ENCODE measurements around the gene SETBP1.

The SETBP1 gene

DNA sequence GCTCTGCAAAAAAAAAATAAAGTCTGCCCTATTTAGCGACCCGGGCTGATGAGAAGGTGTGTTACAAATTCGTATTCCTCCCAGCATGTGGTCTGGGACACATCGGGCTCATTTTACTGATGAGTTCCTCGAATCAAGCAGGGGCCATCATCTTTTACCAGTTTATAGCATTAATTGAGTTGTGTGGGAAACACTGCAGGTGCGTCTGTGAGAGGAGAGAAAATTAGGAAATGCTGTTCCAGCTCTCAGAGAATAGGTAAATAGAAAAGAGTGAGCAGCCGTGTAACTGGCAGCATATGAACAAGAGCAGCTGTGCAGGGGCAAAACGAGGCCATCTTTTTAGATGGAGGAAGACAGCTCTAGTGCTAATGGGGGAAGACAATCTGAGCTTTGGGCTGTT, 216.7 kb downstream of the SETBP1 start:
- no peak for TF ChIP-seq POLR2A (IDR thresholded peaks at IDR 0.05; ENCODE audit: extremely low read depth, insufficient read length)
- DNase-seq (ENCODE audit: low read depth) = no peak
- H3K4me3 ChIP-seq (ENCODE audit: low read depth, low read length) = no peak overlapping the region

DNA sequence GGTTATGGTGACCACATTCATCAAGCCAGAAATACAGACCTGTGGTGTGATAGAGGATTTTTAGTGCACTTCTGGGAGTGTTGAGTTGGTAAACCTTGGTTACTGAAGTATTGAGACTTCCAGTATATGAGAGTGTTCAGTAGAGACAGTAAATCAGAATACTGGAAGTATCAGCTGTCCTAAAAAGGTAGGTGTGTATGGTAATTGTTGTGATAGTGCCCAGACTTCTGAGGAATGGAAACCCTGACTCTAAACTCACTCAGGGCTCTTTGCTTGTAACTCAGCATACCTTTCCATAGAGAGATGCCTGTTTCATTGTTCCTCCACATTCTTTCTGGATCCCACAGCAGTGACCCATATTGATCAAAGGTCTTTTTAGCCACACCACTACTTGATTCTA, 217.1 kb downstream of the SETBP1 start:
- TF ChIP-seq, protein P1, sequence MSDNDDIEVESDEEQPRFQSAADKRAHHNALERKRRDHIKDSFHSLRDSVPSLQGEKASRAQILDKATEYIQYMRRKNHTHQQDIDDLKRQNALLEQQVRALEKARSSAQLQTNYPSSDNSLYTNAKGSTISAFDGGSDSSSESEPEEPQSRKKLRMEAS (IDR thresholded peaks at IDR 0.05; ENCODE audit: low read depth, low read length) = no peak
- no peak for TF ChIP-seq POLR2A (IDR thresholded peaks at IDR 0.05; ENCODE audit: extremely low read depth, insufficient read length)
- TF ChIP-seq, protein P2, sequence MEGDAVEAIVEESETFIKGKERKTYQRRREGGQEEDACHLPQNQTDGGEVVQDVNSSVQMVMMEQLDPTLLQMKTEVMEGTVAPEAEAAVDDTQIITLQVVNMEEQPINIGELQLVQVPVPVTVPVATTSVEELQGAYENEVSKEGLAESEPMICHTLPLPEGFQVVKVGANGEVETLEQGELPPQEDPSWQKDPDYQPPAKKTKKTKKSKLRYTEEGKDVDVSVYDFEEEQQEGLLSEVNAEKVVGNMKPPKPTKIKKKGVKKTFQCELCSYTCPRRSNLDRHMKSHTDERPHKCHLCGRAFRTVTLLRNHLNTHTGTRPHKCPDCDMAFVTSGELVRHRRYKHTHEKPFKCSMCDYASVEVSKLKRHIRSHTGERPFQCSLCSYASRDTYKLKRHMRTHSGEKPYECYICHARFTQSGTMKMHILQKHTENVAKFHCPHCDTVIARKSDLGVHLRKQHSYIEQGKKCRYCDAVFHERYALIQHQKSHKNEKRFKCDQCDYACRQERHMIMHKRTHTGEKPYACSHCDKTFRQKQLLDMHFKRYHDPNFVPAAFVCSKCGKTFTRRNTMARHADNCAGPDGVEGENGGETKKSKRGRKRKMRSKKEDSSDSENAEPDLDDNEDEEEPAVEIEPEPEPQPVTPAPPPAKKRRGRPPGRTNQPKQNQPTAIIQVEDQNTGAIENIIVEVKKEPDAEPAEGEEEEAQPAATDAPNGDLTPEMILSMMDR (IDR thresholded peaks at IDR 0.05; ENCODE audit: low read depth, low read length) = no peak
- no peak for TF ChIP-seq MYC (IDR thresholded peaks at IDR 0.05; ENCODE audit: low read depth, low read length)

DNA sequence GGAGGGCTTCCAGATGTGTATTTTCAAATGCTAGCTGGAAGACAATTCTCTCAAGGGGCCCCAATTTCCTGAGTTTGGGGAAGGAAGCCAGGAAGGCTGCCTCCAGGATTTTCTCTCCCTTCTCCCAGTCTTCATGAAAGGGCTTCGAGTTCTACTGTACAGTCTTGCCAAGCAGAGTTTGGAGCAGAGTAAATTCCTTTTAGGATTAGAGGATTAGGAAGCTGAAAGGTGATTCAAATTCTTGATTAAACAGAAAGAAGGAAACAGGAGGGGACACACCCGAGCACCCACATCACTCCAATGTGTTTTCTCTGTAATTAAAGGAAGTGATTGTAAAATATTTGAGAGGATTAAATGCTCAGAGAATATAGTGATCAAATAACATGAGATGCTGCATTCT, 217.8 kb downstream of the SETBP1 start:
- TF ChIP-seq, protein P1 (IDR thresholded peaks at IDR 0.05; ENCODE audit: low read depth, low read length) = no peak
- no peak for TF ChIP-seq MYC (IDR thresholded peaks at IDR 0.05; ENCODE audit: low read depth, low read length)
- TF ChIP-seq POLR2A (IDR thresholded peaks at IDR 0.05; ENCODE audit: extremely low read depth, insufficient read length) = no peak
- TF ChIP-seq, protein P2 (IDR thresholded peaks at IDR 0.05; ENCODE audit: low read depth, low read length) = no peak
- H3K4me3 ChIP-seq (ENCODE audit: low read depth, low read length) = no peak overlapping the region
- no peak for DNase-seq (ENCODE audit: low read depth)

More for the DNA sequence above, 217.1 kb downstream of the SETBP1 start:
- H3K4me3 ChIP-seq (ENCODE audit: low read depth, low read length) = no peak overlapping the region
- no peak for DNase-seq (ENCODE audit: low read depth)

DNA sequence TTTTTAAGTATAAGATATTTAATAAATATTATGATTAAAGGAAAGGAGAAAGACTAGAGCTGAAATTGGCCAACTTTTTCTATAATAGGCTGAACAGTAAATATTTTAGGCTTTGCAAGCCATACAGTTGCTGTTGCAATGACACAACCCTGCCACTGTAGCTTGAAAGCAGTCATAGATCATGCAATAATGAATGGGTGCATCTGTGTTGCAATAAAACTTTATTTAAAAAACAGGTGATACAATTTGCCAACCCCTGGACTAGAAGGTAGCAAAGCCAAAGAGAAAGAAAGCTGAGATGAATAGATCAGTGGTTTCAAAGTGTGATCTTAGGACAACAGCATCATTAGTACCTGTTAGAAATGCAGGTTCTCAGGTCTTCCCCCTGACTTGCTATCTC, 219.1 kb downstream of the SETBP1 start:
- no peak for DNase-seq (ENCODE audit: low read depth)
- H3K4me3 ChIP-seq (ENCODE audit: low read depth, low read length) = no peak overlapping the region
- TF ChIP-seq MYC (IDR thresholded peaks at IDR 0.05; ENCODE audit: low read depth, low read length) (no peak), POLR2A (IDR thresholded peaks at IDR 0.05; ENCODE audit: extremely low read depth, insufficient read length) (no peak)
- TF ChIP-seq, protein P1 (IDR thresholded peaks at IDR 0.05; ENCODE audit: low read depth, low read length) = no peak
- TF ChIP-seq, protein P2 (IDR thresholded peaks at IDR 0.05; ENCODE audit: low read depth, low read length) = no peak

DNA sequence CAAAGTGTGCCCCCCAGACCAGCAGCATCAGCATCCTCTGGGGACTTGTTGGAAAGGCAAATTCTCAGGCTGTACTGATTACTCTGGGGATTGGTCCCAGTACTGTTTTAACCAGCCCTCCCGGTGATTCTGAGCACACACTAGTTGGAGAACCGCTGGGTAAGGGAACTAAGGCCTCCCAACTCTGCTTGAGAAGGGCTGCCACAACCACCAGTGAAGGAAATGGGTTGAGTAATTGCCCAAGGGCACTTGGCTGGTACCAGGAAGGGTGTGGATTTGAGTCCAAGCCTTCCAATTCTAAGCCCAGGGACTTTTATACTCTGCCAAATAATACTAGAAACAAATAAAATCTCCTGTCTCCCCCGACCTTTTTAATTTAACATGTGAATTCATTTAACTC, 219.9 kb downstream of the SETBP1 start:
- no peak for TF ChIP-seq POLR2A (IDR thresholded peaks at IDR 0.05; ENCODE audit: extremely low read depth, insufficient read length)
- H3K4me3 ChIP-seq (ENCODE audit: low read depth, low read length) = no peak overlapping the region
- DNase-seq (ENCODE audit: low read depth) = no peak

DNA sequence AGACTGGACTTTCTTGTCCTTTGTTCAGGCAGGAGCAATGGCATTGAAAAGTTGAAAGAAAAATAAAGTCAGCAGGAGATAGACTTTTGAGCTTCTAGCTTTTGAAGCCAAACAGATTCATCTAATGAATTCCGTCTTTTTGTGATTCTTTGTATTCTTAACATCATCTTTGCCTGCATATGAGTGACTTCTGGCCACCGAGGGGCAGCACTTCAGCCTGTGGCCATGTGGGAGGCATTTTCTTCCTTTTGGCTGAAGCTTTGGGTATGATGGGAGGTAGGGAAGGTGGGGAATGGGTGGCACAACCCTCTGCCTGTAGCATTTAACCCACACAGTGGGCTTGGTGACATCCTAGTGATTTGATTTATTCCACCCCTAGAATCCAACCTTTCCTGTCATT, 220.6 kb downstream of the SETBP1 start:
- TF ChIP-seq, protein P1 (IDR thresholded peaks at IDR 0.05; ENCODE audit: low read depth, low read length) = no peak
- TF ChIP-seq MYC (IDR thresholded peaks at IDR 0.05; ENCODE audit: low read depth, low read length) = no peak
- TF ChIP-seq POLR2A (IDR thresholded peaks at IDR 0.05; ENCODE audit: extremely low read depth, insufficient read length) = no peak
- TF ChIP-seq, protein P2 (IDR thresholded peaks at IDR 0.05; ENCODE audit: low read depth, low read length) = no peak

DNA sequence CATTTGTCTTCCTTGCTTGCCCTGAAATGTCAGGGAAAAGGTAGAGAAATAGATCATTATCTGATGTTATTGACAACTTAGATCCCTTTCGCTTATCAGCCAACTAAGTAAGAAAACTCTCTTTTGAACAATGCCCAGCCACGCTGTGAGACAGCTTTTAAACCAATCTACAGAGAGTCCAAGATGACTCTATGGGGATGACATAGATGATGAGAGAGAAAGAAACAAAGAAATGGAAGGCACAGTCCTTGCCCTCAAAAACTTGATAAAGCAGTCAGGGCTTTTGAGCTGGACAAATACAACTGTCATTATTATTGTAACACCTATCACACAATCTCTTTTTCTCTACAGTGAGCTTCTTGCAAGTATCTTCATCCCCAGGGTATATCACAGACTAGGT, 222.6 kb downstream of the SETBP1 start:
- no peak for DNase-seq (ENCODE audit: low read depth)
- TF ChIP-seq, protein P2 (IDR thresholded peaks at IDR 0.05; ENCODE audit: low read depth, low read length) = no peak
- no peak overlapping the region for H3K4me3 ChIP-seq (ENCODE audit: low read depth, low read length)

More for the DNA sequence above, 220.6 kb downstream of the SETBP1 start:
- H3K4me3 ChIP-seq (ENCODE audit: low read depth, low read length) = no peak overlapping the region
- no peak for DNase-seq (ENCODE audit: low read depth)

Measured in NB4 (cell line).